ENCODE measurements around the gene GINS3.

GRCh38 chr16:58384437-58385055 is 7.7 kb upstream of the GINS3 start:
- TF ChIP-seq, protein P1, sequence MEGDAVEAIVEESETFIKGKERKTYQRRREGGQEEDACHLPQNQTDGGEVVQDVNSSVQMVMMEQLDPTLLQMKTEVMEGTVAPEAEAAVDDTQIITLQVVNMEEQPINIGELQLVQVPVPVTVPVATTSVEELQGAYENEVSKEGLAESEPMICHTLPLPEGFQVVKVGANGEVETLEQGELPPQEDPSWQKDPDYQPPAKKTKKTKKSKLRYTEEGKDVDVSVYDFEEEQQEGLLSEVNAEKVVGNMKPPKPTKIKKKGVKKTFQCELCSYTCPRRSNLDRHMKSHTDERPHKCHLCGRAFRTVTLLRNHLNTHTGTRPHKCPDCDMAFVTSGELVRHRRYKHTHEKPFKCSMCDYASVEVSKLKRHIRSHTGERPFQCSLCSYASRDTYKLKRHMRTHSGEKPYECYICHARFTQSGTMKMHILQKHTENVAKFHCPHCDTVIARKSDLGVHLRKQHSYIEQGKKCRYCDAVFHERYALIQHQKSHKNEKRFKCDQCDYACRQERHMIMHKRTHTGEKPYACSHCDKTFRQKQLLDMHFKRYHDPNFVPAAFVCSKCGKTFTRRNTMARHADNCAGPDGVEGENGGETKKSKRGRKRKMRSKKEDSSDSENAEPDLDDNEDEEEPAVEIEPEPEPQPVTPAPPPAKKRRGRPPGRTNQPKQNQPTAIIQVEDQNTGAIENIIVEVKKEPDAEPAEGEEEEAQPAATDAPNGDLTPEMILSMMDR (IDR thresholded peaks at IDR 0.05; ENCODE audit: low read depth, low read length, missing input control): no peak
- TF ChIP-seq, protein P2, sequence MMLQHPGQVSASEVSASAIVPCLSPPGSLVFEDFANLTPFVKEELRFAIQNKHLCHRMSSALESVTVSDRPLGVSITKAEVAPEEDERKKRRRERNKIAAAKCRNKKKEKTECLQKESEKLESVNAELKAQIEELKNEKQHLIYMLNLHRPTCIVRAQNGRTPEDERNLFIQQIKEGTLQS (IDR thresholded peaks at IDR 0.05): no peak
- no peak for TF ChIP-seq SP1 (IDR thresholded peaks at IDR 0.05)
- no peak for TF ChIP-seq REST (IDR thresholded peaks at IDR 0.05)
- TF ChIP-seq RAD21 (IDR thresholded peaks at IDR 0.05): no peak
- TF ChIP-seq MAX (IDR thresholded peaks at IDR 0.05): no peak
- TF ChIP-seq EGR1 (IDR thresholded peaks at IDR 0.05; ENCODE audit: low read depth in 2 of 2): no peak
